GM21786 (cell line): ENCODE results near the gene GPC2.
"Not testable (repeated sequence)": the region's sequence is repeated elsewhere in the genome, so short reads cannot be mapped to it uniquely, and the experiment has no call there.

Experiments used
- ATAC-seq: cut with Tn5 transposase; IDR thresholded peaks from one replicate; pipeline ENCODE4 v1.9.1; 2021; ENCODE audit not compliant: unreplicated experiment

Gene GPC2

GRCh38 chr7:100153708-100154535, 23.3 kb downstream of the GPC2 start:
- no peak for ATAC-seq

- ATAC-seq, result no peak
Measured at GRCh38 chr7:100152937-100153666, 24.1 kb downstream of the GPC2 start.

GRCh38 chr7:100152404-100152803, 24.8 kb downstream of the GPC2 start:
- ATAC-seq, result no peak

DNA sequence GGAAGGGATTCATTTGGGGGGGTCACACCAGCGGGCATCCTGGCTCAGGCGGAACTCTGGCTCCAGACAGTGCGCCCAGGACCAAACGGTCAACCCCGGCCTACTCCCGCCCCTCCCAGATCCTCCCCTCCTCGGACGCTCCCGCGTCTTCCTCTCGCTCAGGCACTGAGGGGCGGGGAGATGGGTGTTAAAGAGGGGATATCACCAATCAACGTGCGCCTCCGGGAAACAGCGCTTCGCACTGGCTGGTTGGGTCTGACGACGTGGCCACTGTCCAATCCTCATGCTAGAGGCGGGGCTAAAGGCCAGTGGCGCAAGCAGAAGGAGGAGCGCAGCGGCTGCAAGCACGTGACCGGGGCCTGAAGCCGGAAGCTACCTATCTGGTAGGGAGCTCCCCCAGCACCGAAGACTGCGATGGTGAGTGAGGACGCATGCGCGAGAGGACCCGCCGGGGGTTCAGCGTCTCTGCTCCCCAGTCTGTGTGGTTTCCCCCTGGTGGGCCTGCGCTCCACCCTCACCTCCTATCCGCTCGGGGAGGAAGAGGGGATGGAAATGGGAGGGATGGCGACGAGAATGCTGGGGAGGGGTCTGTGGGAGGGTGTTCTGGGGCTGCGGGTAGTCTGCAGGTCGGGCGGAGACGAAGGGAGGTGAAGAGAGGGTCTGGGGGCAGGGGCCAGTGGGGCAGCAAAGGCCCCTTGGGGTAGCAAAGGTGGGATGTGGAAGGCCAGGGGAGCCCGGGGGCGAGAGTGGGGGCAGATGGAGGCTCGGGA, 28.4 kb downstream of the GPC2 start, which contains the start of gene LAMTOR4:
Gene LAMTOR4, plus strand, starts transcription at position 360 of the 770 bp plus-strand sequence. Its CDS starts 55 bp downstream, at position 415.
- peak; percentile 98 for ATAC-seq

DNA sequence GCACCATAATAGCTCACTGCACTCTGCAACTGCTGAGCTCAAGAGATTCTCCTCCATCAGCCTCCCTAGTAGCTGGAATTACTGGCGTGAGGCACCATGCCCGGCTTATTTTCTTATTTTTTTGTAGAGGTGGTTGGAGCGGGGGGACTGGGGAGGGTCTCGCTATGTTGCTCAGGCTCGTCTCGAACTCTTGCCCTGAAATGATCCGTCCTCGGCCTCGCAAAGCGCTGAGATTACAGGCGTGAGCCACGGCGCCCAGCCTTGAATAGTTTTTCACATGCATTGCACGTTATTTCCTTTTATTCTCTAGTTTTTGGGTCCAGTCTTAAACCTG, 29.0 kb downstream of the GPC2 start:
- ATAC-seq, result no peak

DNA sequence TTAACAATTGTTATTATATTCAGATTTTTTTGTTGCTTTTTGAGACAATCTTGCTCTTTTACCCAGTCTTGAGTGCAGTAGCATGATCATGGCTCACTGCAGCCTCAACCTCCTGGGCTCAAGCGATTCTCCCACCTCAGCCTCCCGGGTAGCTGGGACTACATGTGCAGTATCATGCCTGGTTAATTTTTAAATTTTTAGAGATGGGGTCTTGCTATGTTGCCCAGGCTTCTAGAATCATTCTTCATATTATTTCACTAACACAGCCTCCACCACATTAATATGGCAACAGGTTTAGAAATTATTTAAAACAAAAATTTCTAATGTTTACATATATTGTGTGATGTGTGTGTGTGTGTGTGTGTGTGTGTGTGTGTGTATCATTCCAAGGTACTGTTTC, 29.9 kb downstream of the GPC2 start:
- ATAC-seq, result no peak

- not testable (repeated sequence) for ATAC-seq
Measured at GRCh38 chr7:100146350-100146749, 30.8 kb downstream of the GPC2 start.

GRCh38 chr7:100142461-100142860, 34.7 kb downstream of the GPC2 start:
- ATAC-seq, result no peak

GRCh38 chr7:100141555-100141949, 35.6 kb downstream of the GPC2 start:
- ATAC-seq, result no peak

- no peak for ATAC-seq
Measured at GRCh38 chr7:100137851-100138760, 39.1 kb downstream of the GPC2 start.

DNA sequence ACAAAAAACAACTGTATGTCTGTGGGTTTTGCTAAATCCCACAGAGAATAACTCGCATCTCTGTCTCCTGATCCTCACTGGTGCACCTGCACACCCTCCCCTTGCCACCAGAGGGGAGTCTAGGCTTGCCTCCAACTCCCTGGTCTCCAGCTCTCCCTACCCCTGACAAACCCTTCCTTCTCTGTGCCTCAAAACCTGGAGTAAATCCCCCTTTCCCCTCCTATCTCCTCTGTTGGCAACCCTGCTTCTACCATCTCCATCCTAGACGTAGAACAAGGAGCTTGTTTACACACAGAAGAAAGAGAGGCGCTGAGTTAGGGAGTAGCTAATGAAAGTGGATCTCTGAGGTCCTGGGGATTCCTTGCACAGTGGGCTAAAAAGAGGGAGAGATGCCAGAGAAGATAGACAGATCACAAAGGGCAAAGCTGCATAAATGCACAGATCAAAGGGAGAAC, 44.5 kb downstream of the GPC2 start:
- no peak for ATAC-seq

- ATAC-seq, result no peak
Measured at GRCh38 chr7:100132126-100132525, 45.1 kb downstream of the GPC2 start.

GRCh38 chr7:100130608-100131453, 46.4 kb downstream of the GPC2 start:
- ATAC-seq, result no peak

GRCh38 chr7:100130220-100130607, 47.0 kb downstream of the GPC2 start:
- not testable (repeated sequence) for ATAC-seq

DNA sequence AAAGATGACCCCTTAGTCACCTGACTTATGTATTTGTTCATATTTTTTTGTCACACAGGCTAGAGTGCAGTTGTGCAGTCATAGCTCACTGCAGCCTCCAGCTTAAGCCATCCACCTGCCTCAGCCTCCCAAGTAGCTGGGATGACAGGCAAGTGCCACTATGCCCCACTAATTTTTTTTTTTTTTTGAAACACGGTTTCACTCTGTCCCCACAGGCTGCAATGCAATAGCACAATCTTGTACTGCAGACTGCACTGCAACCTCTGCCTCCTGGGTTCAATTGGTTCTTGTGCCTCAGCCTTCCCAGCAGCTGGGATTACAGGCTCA, 48.6 kb downstream of the GPC2 start:
- ATAC-seq, result no peak

DNA sequence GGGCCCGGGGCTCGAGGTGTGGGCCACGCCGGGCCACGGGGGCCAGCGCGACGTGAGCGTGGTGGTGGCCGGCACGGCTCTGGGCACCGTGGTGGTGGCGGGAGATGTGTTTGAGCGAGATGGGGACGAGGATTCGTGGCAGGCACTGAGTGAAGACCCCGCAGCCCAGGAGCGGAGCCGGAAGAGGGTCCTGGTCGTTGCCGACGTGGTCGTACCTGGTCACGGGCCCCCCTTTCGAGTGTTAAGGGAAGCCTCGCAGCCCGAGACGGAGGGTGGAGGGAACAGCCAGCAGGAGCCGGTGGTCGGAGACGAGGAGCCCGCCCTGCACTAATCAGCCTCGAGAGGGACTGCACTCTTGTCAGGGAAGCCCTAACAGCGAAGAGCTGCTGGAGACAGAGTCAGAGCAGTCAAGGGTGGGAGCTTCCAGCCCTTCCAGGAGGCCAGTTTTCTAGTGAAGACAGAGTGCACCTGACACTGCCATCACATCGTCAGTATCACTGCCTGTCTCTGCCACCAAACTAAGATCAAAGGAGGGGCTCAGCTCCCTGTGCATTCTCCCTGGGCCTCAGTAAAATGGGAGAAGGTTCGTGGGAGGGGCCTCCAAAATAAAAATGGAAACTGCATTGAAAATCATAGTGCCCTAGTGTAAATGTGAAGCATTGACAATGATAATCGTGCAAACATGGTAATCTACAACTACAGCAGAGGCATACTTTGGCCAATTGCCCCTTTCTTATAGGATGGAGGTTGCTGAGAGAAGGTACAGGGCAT, 49.1 kb downstream of the GPC2 start:
- ATAC-seq, result no peak

DNA sequence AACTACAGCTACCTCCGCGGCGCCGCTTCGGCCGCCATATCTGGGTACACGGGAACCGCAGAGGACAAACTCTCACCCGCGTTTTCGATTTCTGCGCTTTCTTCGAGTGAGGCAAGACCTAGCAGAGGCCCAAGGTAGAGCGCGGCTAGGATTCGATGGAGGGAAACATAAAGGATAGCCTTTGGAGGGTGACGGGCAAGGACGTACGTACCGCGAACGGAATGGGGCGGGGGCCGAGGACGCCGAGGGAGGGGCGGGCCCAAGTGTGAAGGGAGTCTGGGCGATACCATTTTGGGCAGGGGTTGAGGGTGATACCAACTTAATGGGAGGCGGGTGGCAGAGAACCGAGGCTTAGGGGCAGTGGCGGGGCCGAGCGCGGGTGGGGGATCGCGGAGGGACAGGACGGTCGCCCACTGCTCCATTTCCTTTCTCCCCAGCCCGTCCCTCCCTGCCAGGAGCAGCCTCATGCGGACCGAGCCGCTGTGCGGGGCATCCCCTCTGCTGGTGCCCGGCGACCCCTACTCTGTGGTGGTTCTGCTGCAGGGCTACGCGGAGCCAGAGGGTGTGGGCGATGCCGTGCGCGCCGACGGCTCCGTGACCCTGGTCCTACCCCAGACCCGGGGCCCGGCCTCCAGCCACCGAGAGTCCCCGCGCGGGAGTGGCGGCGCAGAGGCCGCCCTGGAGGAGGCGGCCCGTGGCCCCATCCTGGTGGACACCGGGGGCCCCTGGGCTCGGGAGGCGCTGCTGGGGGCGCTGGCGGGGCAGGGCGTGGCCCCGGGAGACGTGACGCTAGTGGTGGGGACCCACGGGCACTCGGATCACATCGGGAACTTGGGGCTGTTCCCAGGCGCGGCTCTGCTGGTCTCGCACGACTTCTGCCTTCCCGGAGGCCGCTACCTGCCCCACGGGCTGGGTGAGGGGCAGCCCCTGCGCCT, 50.0 kb downstream of the GPC2 start, which contains the start of gene MBLAC1:
Gene MBLAC1, plus strand, starts transcription at position 37 of the 935 bp plus-strand sequence. Its CDS starts 429 bp downstream, at position 466.
- peak; percentile 56 for ATAC-seq
